ENCODE data around the gene ZFYVE16.
"Not testable (repeated sequence)": the region's sequence is repeated elsewhere in the genome, so short reads cannot be mapped to it uniquely, and the experiment has no call there.

ZFYVE16 gene

DNA sequence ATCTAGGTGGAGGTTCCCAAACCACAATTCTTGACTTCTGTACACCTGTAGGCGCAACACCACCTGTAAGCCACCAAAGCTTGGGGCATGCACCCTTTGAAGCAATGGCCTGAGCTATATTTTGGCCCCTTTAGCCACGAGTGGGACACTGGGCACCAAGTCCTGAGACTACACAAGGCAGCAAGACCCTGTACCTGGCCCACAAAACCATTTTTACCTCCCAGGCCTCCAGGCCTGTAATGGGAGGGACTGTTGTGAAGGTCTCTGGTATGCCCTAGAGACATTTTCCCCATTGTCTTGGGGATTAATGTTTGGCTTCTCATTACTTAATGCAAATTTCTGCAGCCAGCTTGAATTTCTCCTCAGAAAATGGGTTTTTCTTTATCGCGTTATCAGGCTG lies 55.4 kb downstream of the ZFYVE16 start:
- no peak for TF ChIP-seq ZFX (IDR thresholded peaks at IDR 0.05; ENCODE audit: borderline replicate concordance)
- TF ChIP-seq, protein P1, sequence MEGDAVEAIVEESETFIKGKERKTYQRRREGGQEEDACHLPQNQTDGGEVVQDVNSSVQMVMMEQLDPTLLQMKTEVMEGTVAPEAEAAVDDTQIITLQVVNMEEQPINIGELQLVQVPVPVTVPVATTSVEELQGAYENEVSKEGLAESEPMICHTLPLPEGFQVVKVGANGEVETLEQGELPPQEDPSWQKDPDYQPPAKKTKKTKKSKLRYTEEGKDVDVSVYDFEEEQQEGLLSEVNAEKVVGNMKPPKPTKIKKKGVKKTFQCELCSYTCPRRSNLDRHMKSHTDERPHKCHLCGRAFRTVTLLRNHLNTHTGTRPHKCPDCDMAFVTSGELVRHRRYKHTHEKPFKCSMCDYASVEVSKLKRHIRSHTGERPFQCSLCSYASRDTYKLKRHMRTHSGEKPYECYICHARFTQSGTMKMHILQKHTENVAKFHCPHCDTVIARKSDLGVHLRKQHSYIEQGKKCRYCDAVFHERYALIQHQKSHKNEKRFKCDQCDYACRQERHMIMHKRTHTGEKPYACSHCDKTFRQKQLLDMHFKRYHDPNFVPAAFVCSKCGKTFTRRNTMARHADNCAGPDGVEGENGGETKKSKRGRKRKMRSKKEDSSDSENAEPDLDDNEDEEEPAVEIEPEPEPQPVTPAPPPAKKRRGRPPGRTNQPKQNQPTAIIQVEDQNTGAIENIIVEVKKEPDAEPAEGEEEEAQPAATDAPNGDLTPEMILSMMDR (IDR thresholded peaks at IDR 0.05) = no peak
- H3K27ac ChIP-seq = no peak overlapping the region

DNA sequence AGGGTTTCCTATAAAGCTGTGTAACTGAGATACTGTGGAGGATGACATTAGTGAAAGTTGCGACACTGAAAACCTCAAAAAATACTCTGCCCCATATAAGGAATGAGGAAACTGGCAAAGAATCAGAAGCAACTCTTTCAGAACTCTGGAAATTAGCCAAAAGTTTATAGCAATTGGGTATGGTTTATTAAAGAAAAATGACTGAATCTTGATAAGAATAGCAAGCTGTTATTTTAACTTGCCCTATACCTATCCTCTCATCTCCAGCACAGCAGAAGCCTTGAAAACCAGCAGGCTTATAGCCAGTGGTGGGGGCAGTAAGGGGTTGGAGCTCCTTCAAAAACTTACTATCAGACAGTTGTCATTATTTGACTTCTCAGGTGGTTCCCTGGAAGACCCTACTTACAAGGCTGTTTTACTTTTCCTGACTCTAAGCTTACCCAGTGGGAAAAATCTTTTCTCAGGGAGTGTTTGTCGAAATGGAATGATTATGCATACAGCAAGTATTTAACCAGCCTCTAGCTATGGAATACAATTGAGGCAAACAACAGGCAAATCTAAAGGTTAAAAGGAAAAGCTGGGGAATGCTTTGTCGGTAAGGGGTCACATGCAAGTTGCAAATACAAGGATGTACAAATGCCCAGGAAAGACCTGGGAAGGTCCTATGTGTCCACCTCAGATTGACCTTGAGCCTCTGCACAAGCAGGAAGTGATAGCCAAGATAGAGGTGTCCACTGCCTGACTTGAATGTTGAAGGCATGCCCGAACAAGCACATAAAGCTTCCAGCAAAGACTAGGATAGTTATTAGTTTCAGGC lies 59.0 kb downstream of the ZFYVE16 start:
- H3K27ac ChIP-seq = no peak overlapping the region

DNA sequence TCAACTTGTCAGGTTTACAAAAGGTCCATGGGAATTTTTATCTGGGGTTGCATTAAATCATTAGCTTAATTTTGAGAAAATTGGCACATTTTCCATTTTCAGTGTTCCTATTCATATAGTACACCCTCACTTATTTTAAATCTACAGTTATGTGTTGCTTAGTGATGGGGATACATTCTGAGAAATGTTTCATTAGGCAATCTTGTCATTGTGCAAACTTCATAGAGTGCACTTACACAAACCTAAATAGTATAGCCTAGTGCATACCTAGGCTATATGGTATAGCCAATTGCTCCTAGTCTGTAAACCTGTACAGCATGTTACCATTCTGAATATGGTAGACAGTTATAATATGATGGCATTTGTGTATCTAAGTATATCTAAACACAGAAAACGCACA lies 60.3 kb downstream of the ZFYVE16 start:
- no peak overlapping the region for H3K27ac ChIP-seq

More for the DNA sequence above, 59.0 kb downstream of the ZFYVE16 start:
- TF ChIP-seq, protein P1 (IDR thresholded peaks at IDR 0.05) = no peak

DNA sequence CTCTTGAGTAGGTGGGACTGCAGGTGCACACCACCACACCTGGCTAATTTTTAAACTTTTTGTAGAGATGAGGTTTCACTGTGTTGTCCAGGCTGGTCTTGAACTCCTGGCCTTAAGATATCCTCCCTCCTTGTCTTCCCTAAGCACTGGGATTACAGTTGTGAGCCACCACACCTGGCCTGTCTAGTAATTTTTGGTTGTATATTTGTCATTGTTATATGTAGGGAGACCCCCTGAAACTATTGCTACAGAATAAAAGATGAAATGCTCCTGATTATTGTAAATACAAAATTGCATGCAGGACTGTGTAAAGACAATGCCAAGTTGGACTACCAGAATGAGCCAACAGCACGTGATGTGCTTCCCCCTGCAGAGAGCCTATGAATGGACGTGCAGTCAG lies 62.8 kb downstream of the ZFYVE16 start:
- not testable (repeated sequence) for H3K27ac ChIP-seq

More for the DNA sequence above, 60.3 kb downstream of the ZFYVE16 start:
- TF ChIP-seq, protein P1 (IDR thresholded peaks at IDR 0.05) = no peak
- no peak for TF ChIP-seq ZFX (IDR thresholded peaks at IDR 0.05; ENCODE audit: borderline replicate concordance)

DNA sequence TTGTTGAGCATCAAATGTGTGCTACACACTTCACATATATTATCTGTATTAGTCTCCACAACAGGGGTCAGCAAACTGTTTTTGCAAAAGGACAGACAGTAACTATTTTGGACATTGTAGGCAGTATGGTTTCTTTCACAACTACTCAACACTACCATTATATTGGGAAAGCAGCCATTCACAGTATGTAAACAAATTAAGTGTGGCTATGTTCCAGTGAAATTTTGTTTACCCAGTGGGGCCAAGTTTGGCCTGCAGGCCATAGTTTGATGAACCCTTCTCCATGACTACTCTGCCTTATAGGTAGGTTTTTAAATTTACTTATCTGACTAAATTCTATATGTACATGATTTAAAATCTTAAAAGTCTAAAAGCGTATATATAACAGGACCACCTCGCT lies 67.1 kb downstream of the ZFYVE16 start:
- H3K27ac ChIP-seq = peak overlapping the region; percentile 3; the same call in 1 of the 2 replicates

DNA sequence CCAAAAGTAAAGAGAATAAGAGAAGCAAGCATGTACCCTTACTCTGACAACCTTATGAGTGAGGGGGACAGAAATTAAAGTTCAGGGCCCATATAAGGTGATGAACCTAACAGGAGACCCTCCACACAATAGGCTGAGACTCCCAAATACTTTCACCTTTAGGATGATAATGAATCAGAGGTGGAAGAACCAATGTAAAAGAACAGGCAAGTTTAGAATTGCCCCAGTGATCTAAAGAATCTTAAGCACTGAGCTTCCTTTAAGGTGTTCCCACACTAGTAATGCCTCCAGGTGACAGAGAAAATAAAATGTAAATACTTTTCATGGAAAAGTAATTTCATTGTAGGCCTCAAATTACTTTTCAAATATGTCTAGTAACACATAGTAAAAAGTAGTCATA lies 71.8 kb downstream of the ZFYVE16 start:
- no peak overlapping the region for H3K27ac ChIP-seq
- TF ChIP-seq ZFX (IDR thresholded peaks at IDR 0.05; ENCODE audit: borderline replicate concordance) = no peak
- TF ChIP-seq, protein P1 (IDR thresholded peaks at IDR 0.05) = no peak

More for the DNA sequence above, 67.1 kb downstream of the ZFYVE16 start:
- TF ChIP-seq ZFX (IDR thresholded peaks at IDR 0.05; ENCODE audit: borderline replicate concordance) = no peak

DNA sequence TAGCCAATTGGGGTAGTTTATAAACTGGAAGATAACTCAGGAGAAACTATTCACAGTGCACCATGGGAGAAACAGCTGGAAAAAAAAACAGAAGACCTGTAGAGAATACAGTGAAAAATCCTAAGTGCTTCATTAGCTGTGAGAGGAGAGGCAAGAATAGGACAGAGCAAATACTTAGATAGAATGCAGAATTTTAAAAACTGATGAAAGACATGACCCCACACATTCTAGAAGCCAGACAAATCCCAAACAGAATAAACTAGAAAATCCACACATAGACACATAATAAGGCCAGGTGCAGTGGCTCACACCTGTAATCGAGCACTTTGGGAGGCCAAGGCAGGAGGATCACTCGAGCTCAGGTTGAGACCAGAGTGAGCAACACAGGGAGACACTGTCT lies 72.5 kb downstream of the ZFYVE16 start:
- H3K27ac ChIP-seq = no peak overlapping the region
- TF ChIP-seq ZFX (IDR thresholded peaks at IDR 0.05; ENCODE audit: borderline replicate concordance) = no peak
- TF ChIP-seq, protein P1 (IDR thresholded peaks at IDR 0.05) = no peak

DNA sequence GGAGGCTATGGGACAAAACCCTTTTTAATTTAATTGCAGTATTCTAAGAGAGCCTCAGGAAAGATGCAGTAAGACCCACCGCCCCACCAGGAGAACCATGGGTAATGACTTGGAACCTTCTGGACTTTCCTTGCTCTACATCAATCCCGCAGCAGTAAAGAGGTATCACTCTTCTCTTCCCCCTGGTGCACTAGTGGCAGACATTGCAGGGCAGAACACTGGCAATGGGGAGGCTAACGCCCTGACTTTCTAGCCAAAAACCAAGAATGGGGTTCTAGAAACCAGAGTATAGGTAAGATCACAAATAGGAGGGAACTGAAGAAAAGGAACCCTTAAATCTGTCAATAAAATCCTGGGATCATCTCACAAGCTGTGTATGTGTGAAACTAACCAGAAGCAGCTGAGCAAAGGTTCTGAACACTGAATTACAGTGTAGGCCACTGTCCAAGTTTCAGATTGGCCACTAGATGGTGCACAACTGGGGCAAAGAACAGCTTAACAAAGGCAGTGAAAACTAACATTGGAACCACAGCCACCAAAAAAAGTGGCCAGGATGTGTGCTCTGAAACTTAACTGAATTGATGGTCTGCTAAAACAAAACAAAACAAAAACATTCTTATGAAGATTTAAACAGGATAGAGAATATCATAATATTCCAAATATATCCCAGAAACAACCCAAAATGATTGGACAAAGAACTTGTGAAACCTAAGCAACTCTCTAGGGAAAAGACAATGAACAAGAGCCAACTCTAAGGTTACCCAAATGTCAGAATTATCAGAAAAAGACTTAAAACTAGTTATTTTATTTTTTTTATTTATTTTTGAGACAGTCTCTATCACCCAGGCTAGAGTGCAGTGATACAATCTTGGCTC lies 73.4 kb downstream of the ZFYVE16 start:
- H3K27ac ChIP-seq = no peak overlapping the region
- TF ChIP-seq, protein P1 (IDR thresholded peaks at IDR 0.05) = peak; percentile 94
- no peak for TF ChIP-seq ZFX (IDR thresholded peaks at IDR 0.05; ENCODE audit: borderline replicate concordance)

Measured in 22Rv1 (cell line).